ENCODE data around the gene CDC27.
"Not testable (repeated sequence)": the region's sequence is repeated elsewhere in the genome, so short reads cannot be mapped to it uniquely, and the experiment has no call there.

The CDC27 gene

GRCh38 chr17:47180337-47180736 is 8.8 kb downstream of the CDC27 start:
- H3K4me3 ChIP-seq (ENCODE audit: low read depth, low read length), result no peak overlapping the region
- no peak for DNase-seq (ENCODE audit: low read depth)
- TF ChIP-seq, protein P1, sequence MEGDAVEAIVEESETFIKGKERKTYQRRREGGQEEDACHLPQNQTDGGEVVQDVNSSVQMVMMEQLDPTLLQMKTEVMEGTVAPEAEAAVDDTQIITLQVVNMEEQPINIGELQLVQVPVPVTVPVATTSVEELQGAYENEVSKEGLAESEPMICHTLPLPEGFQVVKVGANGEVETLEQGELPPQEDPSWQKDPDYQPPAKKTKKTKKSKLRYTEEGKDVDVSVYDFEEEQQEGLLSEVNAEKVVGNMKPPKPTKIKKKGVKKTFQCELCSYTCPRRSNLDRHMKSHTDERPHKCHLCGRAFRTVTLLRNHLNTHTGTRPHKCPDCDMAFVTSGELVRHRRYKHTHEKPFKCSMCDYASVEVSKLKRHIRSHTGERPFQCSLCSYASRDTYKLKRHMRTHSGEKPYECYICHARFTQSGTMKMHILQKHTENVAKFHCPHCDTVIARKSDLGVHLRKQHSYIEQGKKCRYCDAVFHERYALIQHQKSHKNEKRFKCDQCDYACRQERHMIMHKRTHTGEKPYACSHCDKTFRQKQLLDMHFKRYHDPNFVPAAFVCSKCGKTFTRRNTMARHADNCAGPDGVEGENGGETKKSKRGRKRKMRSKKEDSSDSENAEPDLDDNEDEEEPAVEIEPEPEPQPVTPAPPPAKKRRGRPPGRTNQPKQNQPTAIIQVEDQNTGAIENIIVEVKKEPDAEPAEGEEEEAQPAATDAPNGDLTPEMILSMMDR (IDR thresholded peaks at IDR 0.05; ENCODE audit: control insufficient read depth, extremely low read depth, insufficient read depth), result no peak

DNA sequence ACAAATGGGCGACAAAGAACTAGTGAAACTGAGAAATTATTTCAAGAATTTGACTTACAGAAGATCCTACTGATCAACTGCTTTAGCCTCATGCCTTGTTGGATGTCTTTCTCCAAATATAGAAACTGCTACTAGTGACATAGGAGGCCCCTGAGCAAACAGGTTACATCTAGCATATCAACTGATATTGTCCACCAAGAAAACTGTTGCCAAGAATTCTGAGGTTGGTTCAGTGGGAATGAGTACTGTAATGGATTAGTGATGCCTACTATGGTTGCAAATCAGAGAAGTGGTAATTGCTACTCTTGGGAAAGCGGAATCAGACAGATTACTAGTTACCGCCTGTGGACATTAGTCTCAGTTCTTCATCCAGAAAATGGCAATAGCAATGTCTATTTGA is 10.0 kb downstream of the CDC27 start:
- H3K4me3 ChIP-seq (ENCODE audit: low read depth, low read length), result no peak overlapping the region
- TF ChIP-seq, protein P1 (IDR thresholded peaks at IDR 0.05; ENCODE audit: control insufficient read depth, extremely low read depth, insufficient read depth), result no peak
- no peak for DNase-seq (ENCODE audit: low read depth)

DNA sequence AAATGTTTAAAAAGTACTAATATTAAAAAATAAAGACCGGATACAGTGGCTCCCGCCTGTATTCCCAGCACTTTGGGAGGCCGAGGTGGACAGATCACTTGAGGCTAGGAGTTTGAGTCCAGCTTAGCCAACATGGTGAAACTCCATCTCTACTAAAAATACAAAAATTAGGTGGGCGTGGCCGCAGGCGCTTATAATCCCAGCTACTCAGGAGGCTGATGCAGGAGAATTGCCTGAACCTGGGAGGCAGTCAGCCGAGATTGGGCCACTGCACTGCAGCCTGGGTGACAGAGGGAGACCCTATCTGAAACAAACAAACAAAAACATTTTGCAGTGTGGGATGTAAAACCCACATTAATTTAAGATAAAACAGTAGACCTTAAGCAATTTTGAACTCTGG is 11.8 kb downstream of the CDC27 start:
- DNase-seq (ENCODE audit: low read depth), result no peak
- no peak overlapping the region for H3K4me3 ChIP-seq (ENCODE audit: low read depth, low read length)
- TF ChIP-seq, protein P1 (IDR thresholded peaks at IDR 0.05; ENCODE audit: control insufficient read depth, extremely low read depth, insufficient read depth), result no peak

DNA sequence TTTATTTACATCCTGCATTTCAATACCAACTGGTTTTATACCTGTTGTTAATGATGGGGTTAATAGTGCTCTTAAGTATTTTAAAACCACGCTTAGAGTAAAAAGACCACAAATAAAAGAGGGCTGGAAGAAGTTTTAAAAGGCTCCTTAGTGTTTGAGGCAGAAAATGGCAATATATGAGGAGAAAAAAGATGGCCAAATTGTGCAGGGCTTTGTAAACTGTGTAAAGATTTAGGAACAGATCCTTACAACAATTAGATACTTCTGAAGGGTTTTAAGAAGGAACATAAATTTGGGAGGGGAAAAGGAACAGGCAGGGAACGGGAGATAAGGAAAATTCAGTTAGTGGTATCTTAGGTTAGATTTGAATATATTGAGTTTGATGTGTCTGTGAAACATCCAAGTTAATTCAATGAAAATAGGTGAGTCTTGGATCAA is 12.7 kb downstream of the CDC27 start:
- no peak for DNase-seq (ENCODE audit: low read depth)
- TF ChIP-seq, protein P1 (IDR thresholded peaks at IDR 0.05; ENCODE audit: control insufficient read depth, extremely low read depth, insufficient read depth), result no peak
- H3K4me3 ChIP-seq (ENCODE audit: low read depth, low read length), result no peak overlapping the region

DNA sequence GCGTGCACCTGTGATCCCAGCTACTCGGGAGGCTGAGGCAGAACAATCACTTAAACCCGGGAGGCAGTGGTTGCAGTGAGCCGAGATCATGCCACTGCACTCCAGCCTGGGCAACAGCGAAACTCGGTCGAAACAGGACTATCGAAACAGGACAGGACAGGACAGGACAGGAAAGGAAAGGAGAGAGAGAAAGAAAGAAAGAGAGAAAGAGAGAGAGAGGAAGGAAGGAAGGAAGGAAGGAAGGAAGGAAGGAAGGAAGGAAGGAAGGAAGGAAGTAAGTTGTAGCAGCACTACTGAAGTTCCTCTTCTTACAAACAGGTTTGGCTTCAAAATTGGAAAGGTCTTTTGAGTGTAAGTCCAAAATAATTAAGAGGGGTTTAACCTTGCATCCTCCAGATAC is 14.3 kb downstream of the CDC27 start:
- not testable (repeated sequence) for DNase-seq (ENCODE audit: low read depth); H3K4me3 ChIP-seq (ENCODE audit: low read depth, low read length)

DNA sequence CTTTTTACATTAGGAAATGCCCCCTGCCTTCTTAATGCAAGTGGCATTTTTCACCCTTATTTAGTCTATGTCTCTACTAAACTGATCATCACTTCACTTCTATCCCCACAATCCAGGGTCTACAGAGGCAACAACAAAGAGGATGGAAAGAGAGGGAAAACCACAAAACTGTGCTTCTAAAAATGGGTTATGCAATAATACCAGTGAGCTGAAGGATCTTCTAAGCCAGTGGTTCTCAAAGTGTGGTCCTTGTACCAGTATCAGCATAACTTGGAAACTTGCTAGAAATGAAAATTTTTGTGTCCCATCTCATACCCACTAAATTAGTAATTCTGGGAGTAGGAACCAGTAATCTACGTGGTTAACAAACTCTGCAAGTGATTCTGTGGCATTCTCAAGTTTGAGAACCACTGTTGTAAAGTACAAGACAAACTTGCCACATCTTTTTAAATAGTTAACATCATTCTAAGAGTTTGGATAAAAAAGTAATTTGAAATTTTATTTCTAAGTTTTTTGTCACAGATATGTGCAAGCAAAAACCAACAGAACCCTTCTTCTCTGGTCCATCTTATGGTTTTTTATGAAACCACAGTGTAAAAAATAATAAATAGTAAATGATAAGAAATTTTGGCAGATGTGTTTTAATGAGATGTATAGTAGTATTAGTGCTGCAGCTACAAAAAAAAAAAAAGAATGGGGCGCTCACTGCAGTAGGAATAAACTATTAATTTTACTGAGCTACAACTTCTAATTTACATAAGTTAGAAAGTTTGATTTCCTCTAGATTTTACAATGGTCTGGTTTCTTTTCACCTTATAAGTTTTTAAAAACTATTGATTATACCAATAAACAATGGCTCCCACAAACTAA is 16.2 kb downstream of the CDC27 start:
- TF ChIP-seq, protein P1 (IDR thresholded peaks at IDR 0.05; ENCODE audit: control insufficient read depth, extremely low read depth, insufficient read depth), result no peak
- no peak for DNase-seq (ENCODE audit: low read depth)
- no peak overlapping the region for H3K4me3 ChIP-seq (ENCODE audit: low read depth, low read length)

GRCh38 chr17:47170710-47171109 is 18.4 kb downstream of the CDC27 start:
- TF ChIP-seq, protein P1 (IDR thresholded peaks at IDR 0.05; ENCODE audit: control insufficient read depth, extremely low read depth, insufficient read depth), result no peak
- DNase-seq (ENCODE audit: low read depth), result no peak
- no peak overlapping the region for H3K4me3 ChIP-seq (ENCODE audit: low read depth, low read length)

DNA sequence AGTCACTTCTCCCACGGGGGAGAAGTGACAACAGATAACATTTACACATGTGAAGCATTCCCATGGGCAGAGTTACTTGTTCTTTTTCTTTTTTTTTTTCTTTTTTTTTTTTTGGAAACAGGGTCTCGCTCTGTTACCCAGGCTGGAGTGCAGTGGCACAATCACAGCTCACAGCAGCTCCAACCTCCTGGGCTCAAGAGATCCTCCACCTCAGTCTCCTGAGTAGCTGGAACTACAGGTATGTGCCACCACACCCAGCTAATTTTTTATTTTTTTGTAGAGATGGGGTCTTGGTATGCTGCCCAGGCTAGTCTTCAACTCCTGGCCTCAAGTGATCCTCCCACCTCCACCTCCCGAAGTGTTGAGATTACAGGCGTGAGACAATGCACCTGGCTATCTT is 20.2 kb downstream of the CDC27 start:
- not testable (repeated sequence) for DNase-seq (ENCODE audit: low read depth); H3K4me3 ChIP-seq (ENCODE audit: low read depth, low read length)

GRCh38 chr17:47166854-47167253 is 22.2 kb downstream of the CDC27 start:
- not testable (repeated sequence) for H3K4me3 ChIP-seq (ENCODE audit: low read depth, low read length)

More at GRCh38 chr17:47166854-47167253, 22.2 kb downstream of the CDC27 start:
- not testable (repeated sequence) for DNase-seq (ENCODE audit: low read depth)
